ENCODE data around the gene MALSU1.

DNA sequence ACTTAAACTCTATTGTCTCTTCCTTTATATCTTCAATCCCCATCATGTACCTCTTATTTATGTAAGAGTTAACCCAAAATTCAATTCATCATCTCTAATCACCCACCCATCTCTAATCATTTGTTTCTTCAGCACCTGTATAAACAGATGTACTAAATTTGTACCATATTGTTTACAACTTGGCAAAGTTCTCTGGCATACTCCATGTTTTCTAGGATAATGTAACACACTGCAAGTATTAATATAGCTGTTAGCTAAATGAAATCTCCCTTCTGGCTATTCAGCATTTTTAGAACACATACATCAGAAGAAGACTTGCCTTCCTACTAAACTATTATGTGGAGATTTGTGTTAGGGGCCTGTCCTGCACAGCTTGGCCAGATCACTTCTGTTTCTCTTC, 33.1 kb downstream of the MALSU1 start:
- TF ChIP-seq, protein P1, sequence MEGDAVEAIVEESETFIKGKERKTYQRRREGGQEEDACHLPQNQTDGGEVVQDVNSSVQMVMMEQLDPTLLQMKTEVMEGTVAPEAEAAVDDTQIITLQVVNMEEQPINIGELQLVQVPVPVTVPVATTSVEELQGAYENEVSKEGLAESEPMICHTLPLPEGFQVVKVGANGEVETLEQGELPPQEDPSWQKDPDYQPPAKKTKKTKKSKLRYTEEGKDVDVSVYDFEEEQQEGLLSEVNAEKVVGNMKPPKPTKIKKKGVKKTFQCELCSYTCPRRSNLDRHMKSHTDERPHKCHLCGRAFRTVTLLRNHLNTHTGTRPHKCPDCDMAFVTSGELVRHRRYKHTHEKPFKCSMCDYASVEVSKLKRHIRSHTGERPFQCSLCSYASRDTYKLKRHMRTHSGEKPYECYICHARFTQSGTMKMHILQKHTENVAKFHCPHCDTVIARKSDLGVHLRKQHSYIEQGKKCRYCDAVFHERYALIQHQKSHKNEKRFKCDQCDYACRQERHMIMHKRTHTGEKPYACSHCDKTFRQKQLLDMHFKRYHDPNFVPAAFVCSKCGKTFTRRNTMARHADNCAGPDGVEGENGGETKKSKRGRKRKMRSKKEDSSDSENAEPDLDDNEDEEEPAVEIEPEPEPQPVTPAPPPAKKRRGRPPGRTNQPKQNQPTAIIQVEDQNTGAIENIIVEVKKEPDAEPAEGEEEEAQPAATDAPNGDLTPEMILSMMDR (IDR thresholded peaks at IDR 0.05; ENCODE audit: low read length): no peak
- TF ChIP-seq EZH2 (IDR thresholded peaks at IDR 0.05; ENCODE audit: borderline replicate concordance, low read length): no peak
